Common myeloid progenitor, CD34-positive (primary cell): ENCODE results near the gene EIF3K.

Experiments
- CTCF ChIA-PET: fragments of 350-600 bp; sonication (Branson Sonifier 250); formaldehyde crosslinking; loops from one replicate; lab custom pipeline; 2021; ENCODE audit warnings: antibody characterized with exemption; lab: Charles Lee
- POLR2A ChIA-PET: fragments of 350-600 bp; sonication (Branson Sonifier 250); formaldehyde crosslinking; loops from one replicate; lab custom pipeline; 2021; ENCODE audit warnings: antibody characterized with exemption; lab: Charles Lee
- DNase-seq, 3 donors: peaks; one replicate each; pipeline versions ENCODE4 v3.0.0 to v3.0.0-alpha.2; 2013
- H3K27ac ChIP-seq, 2 experiments: 1 replicate in 1 of 2; 2 replicates in 1 of 2; pipeline ENCODE4 v1.7.0; 2013; ENCODE audit warnings: inconsistent platforms in 2 of 2, low read length in 2 of 2, mild to moderate bottlenecking in 2 of 2, low read depth in 1 of 2, moderate library complexity in 1 of 2; ENCODE audit not compliant: severe bottlenecking in 2 of 2, insufficient read depth in 1 of 2, poor library complexity in 1 of 2
- H3K27me3 ChIP-seq, 5 experiments: replicated peaks in 2 of 5; 1 replicate in 3 of 5; 2 replicates in 2 of 5; pipeline versions ENCODE4 v1.6.1 to v1.7.0; 2013; ENCODE audit warnings: low read length in 4 of 5, mild to moderate bottlenecking in 2 of 5, moderate library complexity in 2 of 5, inconsistent platforms in 1 of 5; ENCODE audit not compliant: insufficient read depth in 5 of 5, control insufficient read depth in 4 of 5
- H3K36me3 ChIP-seq, 4 experiments: 1 replicate in 2 of 4; 2 replicates in 2 of 4; pipeline versions ENCODE4 v1.6.1 to v1.7.0; 2013; ENCODE audit warnings: low read length in 3 of 4, control low read depth in 1 of 4, mild to moderate bottlenecking in 1 of 4; ENCODE audit not compliant: control insufficient read depth in 4 of 4, insufficient read depth in 4 of 4
- H3K4me1 ChIP-seq, 4 experiments: 1 replicate in 3 of 4; 2 replicates in 1 of 4; pipeline versions ENCODE4 v1.6.1 to v1.7.1; 2013; ENCODE audit warnings: low read length in 3 of 4, mild to moderate bottlenecking in 3 of 4, control low read depth in 1 of 4, inconsistent platforms in 1 of 4, moderate library complexity in 1 of 4; ENCODE audit not compliant: control insufficient read depth in 4 of 4, insufficient read depth in 4 of 4; ENCODE audit errors: control extremely low read depth in 1 of 4
- H3K4me3 ChIP-seq, 7 experiments: 1 replicate in 4 of 7; 2 replicates in 3 of 7; pipeline versions ENCODE4 v1.5.1 to v1.7.0; 2013; ENCODE audit warnings: mild to moderate bottlenecking in 7 of 7, low read length in 6 of 7, moderate library complexity in 6 of 7, inconsistent platforms in 2 of 7, low read depth in 2 of 7, control low read depth in 1 of 7; ENCODE audit not compliant: insufficient read depth in 4 of 7, control insufficient read depth in 1 of 7; ENCODE audit errors: extremely low read depth in 1 of 7
- H3K9me3 ChIP-seq, 5 experiments: 1 replicate in 4 of 5; 2 replicates in 1 of 5; pipeline versions ENCODE4 v1.6.1 to v1.7.1; 2013; ENCODE audit warnings: low read length in 4 of 5, mild to moderate bottlenecking in 2 of 5, inconsistent platforms in 1 of 5, low read depth in 1 of 5, moderate library complexity in 1 of 5; ENCODE audit not compliant: control insufficient read depth in 4 of 5, insufficient read depth in 2 of 5; ENCODE audit errors: control extremely low read depth in 1 of 5
- WGBS: methylation state at CpG from one replicate; pipeline ENCODE4 v1.1.5; 2013; ENCODE audit not compliant: insufficient coverage; 5-methylcytosine and 5-hydroxymethylcytosine counted together

The EIF3K gene

DNA sequence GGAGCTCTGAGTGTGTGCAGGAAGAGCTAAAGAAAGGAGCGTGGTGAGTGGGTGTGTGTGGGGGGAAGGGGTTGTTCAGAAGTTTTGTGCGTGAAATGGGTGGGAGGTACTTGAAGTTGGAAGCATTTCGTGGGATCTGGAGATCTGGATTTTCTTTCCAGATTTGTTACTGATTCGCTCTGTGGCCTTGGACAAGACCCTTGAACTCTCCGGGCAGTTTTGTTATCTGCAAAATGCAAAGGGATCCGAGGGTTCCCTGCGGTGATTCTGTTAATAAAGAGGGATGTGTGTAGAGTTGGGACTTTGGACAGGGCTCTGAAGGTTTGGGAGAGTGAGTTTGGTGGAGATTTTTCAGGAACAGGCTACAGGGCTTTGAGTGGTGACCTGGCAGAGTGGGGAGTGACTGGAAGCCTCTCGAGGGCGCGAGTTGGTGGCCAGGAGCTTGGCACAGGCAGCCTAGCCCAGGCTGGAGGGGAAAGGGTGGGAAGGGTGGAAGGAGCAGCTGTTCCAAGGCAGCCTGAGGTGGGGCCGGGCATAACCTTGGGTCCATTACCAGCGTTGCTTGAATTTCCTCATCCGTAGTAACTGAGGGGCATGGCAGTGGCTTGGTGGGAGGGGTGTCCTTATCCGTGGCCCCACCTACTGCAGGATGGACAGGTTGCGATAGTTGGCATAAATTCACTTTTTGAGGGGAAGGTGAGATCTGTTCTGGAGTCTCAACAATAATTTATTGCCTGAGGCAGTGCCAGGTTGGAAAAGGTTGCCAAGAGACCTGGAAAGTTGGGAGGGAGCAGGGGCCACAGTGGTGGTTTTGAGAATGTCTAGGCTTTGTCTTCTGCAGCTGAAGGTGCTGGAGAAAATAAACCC is 30.6 kb downstream of the EIF3K start:
- ChIA-PET CTCF (interaction anchor here (1.0 to 2.3 kb wide), 7 partner anchors 10 to 37 kb away, joined by 3 to 8 read pairs (median 3); no protein-coding TSS in a partner anchor), POLR2A (interaction anchor here (0.6 to 1.5 kb wide), 3 partner anchors 27 to 208 kb away, joined by 3 to 4 read pairs (median 3); no protein-coding TSS in a partner anchor)
- peak overlapping the region; percentile 51 to 99 (median 95) for H3K4me3 ChIP-seq
- peak overlapping the region in 1 of 2 experiments; percentile 88 for H3K27ac ChIP-seq
- H3K4me1 ChIP-seq, result peaks cover 17 to 59% (median 45%) of the 10 kb centered on the region in 4 experiments
- H3K36me3 ChIP-seq, result peaks cover 0 to 9% (median under 1%) of the 10 kb centered on the region in 4 experiments
- H3K27me3 ChIP-seq, result no peaks in the 10 kb centered on the region
- whole genome bisulfite sequencing, result 30% methylated on average over 11 of the region's 15 CpGs
- DNase-seq, result no peak
- no peaks in the 10 kb centered on the region for H3K9me3 ChIP-seq

DNA sequence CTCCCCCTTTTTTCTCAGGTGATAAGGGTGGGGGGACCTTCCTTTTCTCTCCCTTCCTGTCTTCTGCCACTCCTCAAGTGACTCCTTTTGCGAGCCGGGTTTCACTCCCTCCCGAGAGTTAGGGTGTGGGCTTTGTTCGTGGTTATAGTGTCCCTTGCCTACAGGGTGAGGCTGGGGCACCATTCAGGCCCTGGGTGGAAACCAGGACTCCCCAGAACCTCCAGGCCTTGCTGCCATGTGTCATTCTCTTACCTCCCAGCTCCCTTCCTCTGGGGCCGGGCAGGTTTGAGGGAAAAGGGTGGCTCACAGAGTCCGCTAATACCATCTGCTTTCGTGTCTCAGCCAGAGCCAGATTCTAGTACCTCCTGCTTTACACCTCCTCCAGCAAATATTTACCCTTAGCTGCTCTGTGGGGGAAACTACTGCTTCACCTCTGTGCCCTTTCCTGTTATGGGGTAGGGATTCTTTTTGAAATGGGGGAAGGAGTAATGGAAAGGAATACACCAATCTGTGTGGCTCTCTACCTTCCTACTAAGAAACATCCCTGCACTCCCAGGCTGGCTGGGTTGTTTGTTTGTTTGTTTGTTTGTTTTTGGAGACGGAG is 31.3 kb downstream of the EIF3K start:
- peak overlapping the region in 5 of 7 experiments; percentile 90 to 99 (median 97) for H3K4me3 ChIP-seq

DNA sequence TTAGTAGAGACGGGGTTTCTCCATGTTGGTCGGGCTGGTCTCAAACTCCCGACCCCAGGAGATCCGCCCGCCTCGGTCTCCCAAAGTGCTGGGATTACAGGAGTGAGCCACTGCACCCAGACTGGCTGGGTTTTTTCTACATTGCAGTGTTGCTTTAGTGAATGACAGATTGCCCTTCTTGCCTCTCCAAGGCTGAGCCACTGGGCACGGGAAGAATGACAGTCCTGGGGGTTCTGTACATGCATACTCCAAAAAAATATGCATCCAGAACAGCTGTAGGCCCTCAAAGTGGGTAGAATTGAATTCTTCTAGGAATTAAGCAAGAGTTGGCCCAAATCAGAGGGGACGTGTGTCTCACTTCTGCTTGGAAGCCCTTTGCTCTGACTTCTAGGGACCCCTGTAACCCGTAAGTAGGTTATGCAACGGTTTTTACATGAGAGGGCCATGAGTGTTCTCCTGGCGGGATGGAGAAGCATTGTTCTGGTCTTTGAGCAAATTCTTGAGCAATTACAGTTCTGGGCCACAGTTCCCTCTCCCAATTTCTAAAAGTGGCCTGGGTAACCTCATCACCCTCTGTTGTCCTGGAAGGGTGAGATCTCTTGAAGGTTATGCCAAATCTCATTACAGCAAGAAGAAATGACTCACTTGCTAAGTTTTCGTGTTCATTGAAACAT is 32.1 kb downstream of the EIF3K start:
- H3K36me3 ChIP-seq, result peaks cover 0 to 13% (median 3%) of the 10 kb centered on the region in 4 experiments
- WGBS, result 97% methylated on average over 12 of the region's 12 CpGs
- H3K4me3 ChIP-seq, result no peak overlapping the region
- H3K27ac ChIP-seq, result peak overlapping the region in 1 of 2 experiments; percentile 74
- H3K9me3 ChIP-seq, result no peaks in the 10 kb centered on the region
- no peaks in the 10 kb centered on the region for H3K27me3 ChIP-seq
- peaks cover 17 to 73% (median 52%) of the 10 kb centered on the region in 4 experiments for H3K4me1 ChIP-seq
- POLR2A ChIA-PET, result no interaction called here
- CTCF ChIA-PET, result interaction anchor here (1.2 to 2.0 kb wide), 3 partner anchors 8 to 26 kb away, joined by 3 to 5 read pairs (median 4); no protein-coding TSS in a partner anchor
- DNase-seq, result peak in 2 of 3 donors; percentile 37 to 39

More for the DNA sequence above, 31.3 kb downstream of the EIF3K start:
- WGBS, result 50% methylated on average over 1 of the region's 8 CpGs
- peak overlapping the region in 1 of 2 experiments; percentile 88 for H3K27ac ChIP-seq
- ChIA-PET CTCF (interaction anchor here (1.2 to 2.3 kb wide), 5 partner anchors 9 to 36 kb away, joined by 3 to 8 read pairs (median 4); no protein-coding TSS in a partner anchor), POLR2A (interaction anchor here (0.6 to 1.5 kb wide), 2 partner anchors 36 to 207 kb away, joined by 3 to 4 read pairs; no protein-coding TSS in a partner anchor)
- peaks cover 0 to 13% (median under 1%) of the 10 kb centered on the region in 4 experiments for H3K36me3 ChIP-seq
- no peaks in the 10 kb centered on the region for H3K27me3 ChIP-seq
- H3K4me1 ChIP-seq, result peaks cover 17 to 65% (median 48%) of the 10 kb centered on the region in 4 experiments
- no peak for DNase-seq
- H3K9me3 ChIP-seq, result no peaks in the 10 kb centered on the region

DNA sequence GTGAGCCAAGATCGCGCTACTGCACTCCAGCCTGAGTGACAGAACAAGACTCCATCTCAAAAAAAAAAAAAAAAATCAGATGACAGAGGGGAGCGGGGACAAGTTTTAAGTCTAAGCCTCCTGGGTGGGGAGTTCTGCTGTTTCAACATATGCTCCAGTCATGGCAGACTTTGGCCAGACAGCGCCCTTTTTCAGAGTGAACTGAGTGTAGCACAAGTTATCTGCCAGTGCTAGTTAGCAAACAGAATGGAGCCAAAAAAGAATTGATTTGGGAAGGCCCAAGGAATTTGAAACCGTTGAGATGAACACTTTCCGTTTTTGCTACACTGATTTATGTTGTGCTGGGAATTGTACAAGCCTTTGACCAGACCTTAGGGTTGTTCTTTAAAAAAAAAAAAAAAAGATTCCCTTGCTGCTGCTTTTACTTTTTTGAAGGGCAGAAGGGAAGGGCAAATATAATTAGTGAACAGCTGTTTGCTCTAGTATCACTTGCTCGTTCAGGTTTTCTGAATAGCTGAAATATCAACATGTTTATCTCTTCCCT is 34.1 kb downstream of the EIF3K start:
- no peaks in the 10 kb centered on the region for H3K9me3 ChIP-seq
- WGBS, result 68% methylated on average over 5 of the region's 7 CpGs
- ChIA-PET CTCF (interaction anchor here (1.0 to 1.4 kb wide), 3 partner anchors 10 to 34 kb away, joined by 3 read pairs; no protein-coding TSS in a partner anchor), POLR2A (interaction anchor here (0.6 kb wide), 2 partner anchors 15 to 66 kb away, joined by 4 read pairs; no protein-coding TSS in a partner anchor)
- H3K4me1 ChIP-seq, result peaks cover 17 to 76% (median 59%) of the 10 kb centered on the region in 4 experiments
- H3K27me3 ChIP-seq, result no peaks in the 10 kb centered on the region
- H3K36me3 ChIP-seq, result peaks cover 4 to 27% (median 5%) of the 10 kb centered on the region in 4 experiments
- DNase-seq, result no peak
- no peak overlapping the region for H3K4me3 ChIP-seq
- H3K27ac ChIP-seq, result peak overlapping the region in 1 of 2 experiments; percentile 12

DNA sequence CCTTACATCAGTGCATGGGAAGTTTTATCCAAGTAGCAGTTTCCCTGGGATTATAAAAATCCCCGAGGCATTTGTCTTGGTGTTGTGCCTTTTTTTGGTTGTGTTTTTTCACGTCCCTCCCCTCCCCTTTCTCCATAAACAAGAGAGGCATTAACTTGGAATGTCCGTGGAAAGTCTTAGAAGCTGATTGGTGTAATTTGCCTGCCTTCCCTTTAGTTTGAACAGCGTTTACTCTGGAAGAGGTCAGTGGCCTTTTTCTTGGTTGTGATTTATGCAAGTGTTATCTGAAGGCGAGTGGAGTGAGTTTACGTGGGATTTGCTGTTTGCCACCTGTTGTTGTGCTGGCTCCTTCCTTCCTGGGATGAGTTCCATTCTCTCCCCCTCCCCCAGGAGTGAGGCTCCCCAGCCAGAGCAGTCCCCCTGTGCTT is 35.7 kb downstream of the EIF3K start:
- H3K27ac ChIP-seq, result no peak overlapping the region

DNA sequence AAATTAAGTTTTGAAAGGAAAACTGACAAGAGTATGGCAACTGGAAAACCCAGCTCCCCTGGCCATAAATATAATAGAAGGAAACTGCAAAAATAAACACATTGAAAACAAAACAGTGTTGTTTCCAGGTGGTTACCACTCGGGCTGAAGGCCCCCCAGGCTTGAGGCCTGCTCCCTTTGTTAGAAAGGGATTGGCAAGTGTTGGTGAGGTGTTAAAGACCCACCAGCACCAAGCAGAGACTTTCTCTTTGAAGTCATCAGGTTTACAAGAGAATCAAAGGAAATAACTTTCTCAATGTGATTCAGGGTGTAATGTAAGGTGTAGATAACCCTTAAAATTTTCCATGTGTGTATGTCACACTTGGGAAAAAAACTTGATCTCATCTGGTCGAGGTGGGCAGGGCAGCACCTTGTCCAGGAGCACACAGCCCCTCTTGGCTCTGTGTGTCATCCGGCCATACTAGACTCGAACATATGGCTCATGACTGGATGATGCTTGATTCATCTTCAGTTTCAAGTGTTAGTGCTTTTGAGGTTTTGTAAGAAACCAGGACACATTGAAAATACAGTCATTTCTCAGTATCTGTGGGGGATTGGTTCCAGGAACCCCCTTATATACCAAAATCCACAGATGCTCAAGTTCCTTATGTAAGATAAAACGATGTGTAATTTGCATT is 36.3 kb downstream of the EIF3K start:
- ChIA-PET CTCF (interaction anchor here (1.3 to 1.4 kb wide), 2 partner anchors 13 to 27 kb away, joined by 3 to 7 read pairs; no protein-coding TSS in a partner anchor), POLR2A (no interaction called here)
- Histone ChIP-seq H3K4me1 (peaks cover 10 to 64% (median 45%) of the 10 kb centered on the region in 4 experiments), H3K27ac (no peak overlapping the region), H3K9me3 (no peaks in the 10 kb centered on the region), H3K4me3 (no peak overlapping the region), H3K27me3 (no peaks in the 10 kb centered on the region), H3K36me3 (peaks cover 4 to 33% (median 5%) of the 10 kb centered on the region in 4 experiments)
- DNase-seq, result peak in 1 of 3 donors; percentile 36
- WGBS, result 93% methylated on average over 4 of the region's 5 CpGs

More for the DNA sequence above, 35.7 kb downstream of the EIF3K start:
- POLR2A ChIA-PET, result no interaction called here
- WGBS, result no CpG with 5 or more reads among the region's 6 CpGs
- Histone ChIP-seq H3K36me3 (peaks cover 4 to 33% (median 5%) of the 10 kb centered on the region in 4 experiments), H3K4me3 (no peak overlapping the region), H3K9me3 (no peaks in the 10 kb centered on the region), H3K4me1 (peaks cover 12 to 70% (median 51%) of the 10 kb centered on the region in 4 experiments), H3K27me3 (no peaks in the 10 kb centered on the region)
- CTCF ChIA-PET, result interaction anchor here (1.4 kb wide), 1 partner anchor 14 kb away, joined by 7 read pairs; no protein-coding TSS in a partner anchor
- DNase-seq, result no peak
